Activated CD4-positive, alpha-beta T cell treated with anti-CD3 and anti-CD28 coated beads, Interleukin-2, amount 10 ng/mL, durations not matched to agents 7 days and 5 days (primary cell): ENCODE data around the gene DUSP18. TPM values are rescaled to one million over a fixed set of nuclear protein-coding genes. Genes with fewer than 3 reads are reported as not detected.
A peak's percentile ranks its signal among the peaks of the same experiment; 100 is the strongest.
"Not testable (repeated sequence)": the region's sequence is repeated elsewhere in the genome, so short reads cannot be mapped to it uniquely, and the experiment has no call there.

Experiments
- CTCF ChIA-PET: fragments of 350-600 bp; sonication (Branson Sonifier 250); formaldehyde crosslinking; loops from one replicate; lab custom pipeline; 2021; ENCODE audit warnings: antibody characterized with exemption; lab: Charles Lee
- POLR2A ChIA-PET: fragments of 350-600 bp; sonication (Branson Sonifier 250); formaldehyde crosslinking; loops from one replicate; lab custom pipeline; 2021; ENCODE audit warnings: antibody characterized with exemption; lab: Charles Lee
- DNase-seq: peaks from one replicate; pipeline ENCODE4 v3.0.0-alpha.2; 2020
- H3K27ac Mint-ChIP-seq: one replicate; pipeline ENCODE4 v1.8.0; 2021; ENCODE audit warnings: mild to moderate bottlenecking, moderate library complexity, mixed read lengths
- H3K27me3 Mint-ChIP-seq: one replicate; pipeline ENCODE4 v1.8.0; 2021; ENCODE audit warnings: mixed read lengths
- H3K36me3 Mint-ChIP-seq: one replicate; pipeline ENCODE4 v1.8.0; 2021; ENCODE audit warnings: low read depth, mixed read lengths
- H3K4me1 Mint-ChIP-seq: one replicate; pipeline ENCODE4 v1.8.0; 2021; ENCODE audit warnings: mixed read lengths
- H3K4me3 Mint-ChIP-seq: one replicate; pipeline ENCODE4 v1.8.0; 2021; ENCODE audit warnings: mild to moderate bottlenecking, moderate library complexity, mixed read lengths
- H3K9me3 Mint-ChIP-seq: one replicate; pipeline ENCODE4 v1.8.0; 2021; ENCODE audit warnings: mixed read lengths
- total RNA-seq, 2 experiments: library from RNA; stranded (reverse); gene quantifications; one replicate each; pipeline ENCODE4 v1.2.3, GENCODE V29; 2021

The DUSP18 gene
- total RNA-seq, 2 experiments from 2014 or later = 9.8 to 12.2 TPM

DNA sequence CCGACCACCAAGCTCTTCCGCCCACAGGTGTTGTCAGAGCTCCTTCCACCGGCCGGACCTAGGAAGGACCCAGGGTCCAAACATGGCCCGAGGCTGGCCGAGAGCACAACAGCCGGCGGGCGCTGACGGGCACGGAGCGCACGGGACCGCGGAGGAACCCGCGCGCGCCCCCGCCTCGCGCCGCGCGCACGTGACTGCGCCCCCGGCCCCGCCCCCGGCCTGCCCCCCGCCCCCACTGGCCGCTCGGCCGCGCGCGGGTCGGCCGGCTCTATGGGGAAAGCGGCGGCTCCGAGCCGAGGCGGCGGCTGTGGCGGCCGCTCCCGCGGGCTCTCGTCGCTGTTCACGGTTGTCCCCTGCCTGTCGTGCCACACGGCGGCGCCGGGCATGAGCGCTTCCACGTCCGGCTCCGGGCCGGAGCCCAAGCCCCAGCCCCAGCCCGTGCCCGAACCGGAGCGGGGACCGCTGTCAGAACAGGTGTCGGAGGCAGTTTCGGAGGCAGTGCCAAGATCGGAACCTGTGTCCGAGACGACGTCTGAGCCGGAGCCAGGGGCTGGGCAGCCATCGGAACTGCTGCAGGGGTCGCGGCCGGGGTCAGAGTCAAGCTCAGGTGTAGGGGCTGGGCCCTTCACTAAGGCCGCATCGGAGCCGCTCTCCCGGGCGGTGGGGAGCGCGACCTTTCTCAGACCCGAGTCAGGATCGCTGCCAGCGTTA lies 27.1 kb upstream of the DUSP18 start, which contains the start of gene OSBP2:
Gene OSBP2, plus strand, starts transcription at position 235 of the 711 bp plus-strand sequence. Its CDS starts 36 bp downstream, at position 271.
- H3K36me3 Mint-ChIP-seq = no peaks in the 10 kb centered on the region
- H3K9me3 Mint-ChIP-seq = no peaks in the 10 kb centered on the region
- DNase-seq = peak; percentile 18
- peak within 1 kb of the TSS; percentile 55 for H3K27ac Mint-ChIP-seq
- H3K27me3 Mint-ChIP-seq = peaks cover 16% of the 10 kb centered on the region
- ChIA-PET CTCF (interaction anchor here (1.0 to 1.5 kb wide), 3 partner anchors 16 to 60 kb away, joined by 3 to 4 read pairs (median 3); no protein-coding TSS in a partner anchor), POLR2A (interaction anchor here (0.5 to 0.6 kb wide), 2 partner anchors 10 to 527 kb away, joined by 6 to 7 read pairs; no protein-coding TSS in a partner anchor)
- H3K4me3 Mint-ChIP-seq = peak within 1 kb of the TSS; percentile 76
- peaks cover 18% of the 10 kb centered on the region for H3K4me1 Mint-ChIP-seq

GRCh38 chr22:30694171-30694639 lies 26.5 kb upstream of the DUSP18 start:
- Mint-ChIP-seq H3K36me3 (no peaks in the 10 kb centered on the region), H3K4me3 (peak overlapping the region; percentile 76), H3K9me3 (no peaks in the 10 kb centered on the region), H3K4me1 (peaks cover 19% of the 10 kb centered on the region), H3K27ac (peak overlapping the region; percentile 55), H3K27me3 (peaks cover 16% of the 10 kb centered on the region)
- peak; percentile 56 for DNase-seq
- CTCF ChIA-PET = interaction anchor here (1.0 to 1.4 kb wide), 2 partner anchors 9 to 16 kb away, joined by 3 read pairs; no protein-coding TSS in a partner anchor
- POLR2A ChIA-PET = interaction anchor here (0.5 to 0.6 kb wide), 2 partner anchors 11 to 527 kb away, joined by 6 to 7 read pairs; no protein-coding TSS in a partner anchor

DNA sequence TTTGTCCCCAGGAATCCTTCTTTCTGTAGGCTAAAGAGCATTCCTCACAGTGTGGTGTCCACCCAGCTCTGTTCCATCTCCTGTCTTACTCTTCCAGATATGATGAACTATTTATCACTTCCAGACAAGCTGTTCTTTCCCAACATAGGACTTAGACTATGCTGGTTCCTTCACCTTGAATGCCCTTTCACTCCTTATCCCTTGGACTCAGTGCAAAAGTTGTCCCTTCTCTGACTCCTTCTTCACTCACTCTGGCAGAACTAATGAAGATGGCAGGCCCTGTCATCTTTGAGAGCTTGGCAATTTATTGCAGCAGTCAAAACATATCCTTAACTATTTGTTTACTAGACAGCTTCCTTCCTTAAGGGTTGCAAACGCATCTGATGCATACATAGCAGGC lies 23.5 kb upstream of the DUSP18 start:
- ChIA-PET POLR2A (no interaction called here), CTCF (interaction anchor here (0.8 to 1.2 kb wide), 2 partner anchors 12 to 13 kb away, joined by 3 to 4 read pairs; no protein-coding TSS in a partner anchor)
- Mint-ChIP-seq H3K4me3 (no peak overlapping the region), H3K27me3 (peaks cover 16% of the 10 kb centered on the region), H3K9me3 (no peaks in the 10 kb centered on the region), H3K36me3 (no peaks in the 10 kb centered on the region), H3K4me1 (peaks cover 19% of the 10 kb centered on the region), H3K27ac (no peak overlapping the region)
- DNase-seq = no peak

DNA sequence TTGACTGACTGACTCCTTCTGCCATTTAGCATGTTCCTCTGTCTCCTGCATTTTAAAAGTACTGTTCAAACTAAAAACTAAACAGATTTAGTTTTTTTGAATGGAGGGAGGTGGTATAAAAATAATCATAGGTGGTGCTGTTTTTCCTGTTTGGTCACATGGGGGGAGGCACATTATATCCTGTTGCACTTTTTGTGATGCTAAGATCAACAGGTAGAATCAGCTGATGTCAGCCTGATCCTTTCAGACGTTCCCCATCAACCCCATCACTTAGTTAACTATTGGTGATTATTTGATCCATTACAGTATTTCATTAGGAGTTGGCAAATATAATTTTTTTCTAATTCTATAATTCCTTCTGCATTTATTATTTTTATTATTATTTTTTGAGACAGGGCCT lies 21.9 kb upstream of the DUSP18 start:
- no peak overlapping the region for H3K27ac Mint-ChIP-seq
- no peaks in the 10 kb centered on the region for H3K36me3 Mint-ChIP-seq
- ChIA-PET POLR2A (no interaction called here), CTCF (no interaction called here)
- DNase-seq = no peak
- no peaks in the 10 kb centered on the region for H3K9me3 Mint-ChIP-seq
- peaks cover 13% of the 10 kb centered on the region for H3K4me1 Mint-ChIP-seq
- H3K27me3 Mint-ChIP-seq = peaks cover 6% of the 10 kb centered on the region
- H3K4me3 Mint-ChIP-seq = no peak overlapping the region

DNA sequence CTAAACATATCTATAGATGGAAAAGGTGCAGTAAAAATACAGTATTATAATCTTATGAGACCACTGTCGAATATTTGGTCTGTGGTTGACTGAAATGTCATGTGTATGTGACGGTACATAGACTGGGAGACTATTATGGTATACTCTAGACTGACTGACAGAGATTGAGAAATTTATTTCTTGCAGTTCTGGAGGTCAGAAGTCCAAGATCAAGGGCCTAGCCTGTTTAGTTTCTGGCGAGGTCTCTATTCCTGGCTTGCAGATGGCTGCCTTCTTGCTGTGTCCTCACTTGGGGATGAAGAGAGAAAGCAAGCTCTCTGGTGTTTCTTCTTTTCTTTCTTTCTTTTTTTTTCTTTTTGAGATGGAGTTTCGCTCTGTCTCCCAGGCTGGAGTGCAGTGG lies 19.7 kb upstream of the DUSP18 start:
- no peak overlapping the region for H3K27ac Mint-ChIP-seq
- CTCF ChIA-PET = no interaction called here
- POLR2A ChIA-PET = no interaction called here
- no peak for DNase-seq
- no peaks in the 10 kb centered on the region for H3K9me3 Mint-ChIP-seq
- no peaks in the 10 kb centered on the region for H3K36me3 Mint-ChIP-seq
- H3K4me3 Mint-ChIP-seq = no peak overlapping the region
- peaks cover 2% of the 10 kb centered on the region for H3K4me1 Mint-ChIP-seq
- H3K27me3 Mint-ChIP-seq = no peaks in the 10 kb centered on the region

DNA sequence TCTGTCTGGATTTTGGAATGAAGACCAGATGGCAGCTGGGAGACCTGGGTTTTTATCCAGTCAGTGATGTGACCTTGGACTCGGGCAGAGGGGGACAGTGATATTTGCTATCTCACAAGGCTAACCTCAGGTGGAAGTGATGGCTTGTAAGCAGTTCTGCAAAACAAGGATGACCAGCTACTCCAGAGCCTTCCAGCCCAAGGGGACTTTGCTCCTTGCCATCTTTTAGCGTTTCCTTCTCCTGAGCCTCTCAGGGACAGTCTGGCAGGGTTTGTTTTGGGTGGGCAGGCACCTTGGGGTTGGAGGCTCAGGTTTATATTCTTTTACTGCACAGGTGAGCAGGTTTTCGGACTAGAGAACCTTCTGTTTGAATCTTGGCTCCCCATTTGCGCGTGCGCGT lies 17.5 kb upstream of the DUSP18 start:
- Mint-ChIP-seq H3K9me3 (no peaks in the 10 kb centered on the region), H3K27me3 (no peaks in the 10 kb centered on the region), H3K4me3 (no peak overlapping the region), H3K36me3 (no peaks in the 10 kb centered on the region), H3K27ac (no peak overlapping the region), H3K4me1 (peaks cover 2% of the 10 kb centered on the region)
- CTCF ChIA-PET = interaction anchor here (0.6 to 0.8 kb wide), 3 partner anchors 8 to 26 kb away, joined by 3 to 4 read pairs (median 3); no protein-coding TSS in a partner anchor
- POLR2A ChIA-PET = no interaction called here
- no peak for DNase-seq

GRCh38 chr22:30681831-30682230 lies 14.2 kb upstream of the DUSP18 start:
- H3K27me3 Mint-ChIP-seq = peaks cover 7% of the 10 kb centered on the region
- POLR2A ChIA-PET = interaction anchor here (0.6 kb wide), 1 partner anchor 9 kb away, joined by 3 read pairs; no protein-coding TSS in a partner anchor
- CTCF ChIA-PET = interaction anchor here (1.2 to 1.7 kb wide), 2 partner anchors 21 to 61 kb away, joined by 3 to 4 read pairs; no protein-coding TSS in a partner anchor

DNA sequence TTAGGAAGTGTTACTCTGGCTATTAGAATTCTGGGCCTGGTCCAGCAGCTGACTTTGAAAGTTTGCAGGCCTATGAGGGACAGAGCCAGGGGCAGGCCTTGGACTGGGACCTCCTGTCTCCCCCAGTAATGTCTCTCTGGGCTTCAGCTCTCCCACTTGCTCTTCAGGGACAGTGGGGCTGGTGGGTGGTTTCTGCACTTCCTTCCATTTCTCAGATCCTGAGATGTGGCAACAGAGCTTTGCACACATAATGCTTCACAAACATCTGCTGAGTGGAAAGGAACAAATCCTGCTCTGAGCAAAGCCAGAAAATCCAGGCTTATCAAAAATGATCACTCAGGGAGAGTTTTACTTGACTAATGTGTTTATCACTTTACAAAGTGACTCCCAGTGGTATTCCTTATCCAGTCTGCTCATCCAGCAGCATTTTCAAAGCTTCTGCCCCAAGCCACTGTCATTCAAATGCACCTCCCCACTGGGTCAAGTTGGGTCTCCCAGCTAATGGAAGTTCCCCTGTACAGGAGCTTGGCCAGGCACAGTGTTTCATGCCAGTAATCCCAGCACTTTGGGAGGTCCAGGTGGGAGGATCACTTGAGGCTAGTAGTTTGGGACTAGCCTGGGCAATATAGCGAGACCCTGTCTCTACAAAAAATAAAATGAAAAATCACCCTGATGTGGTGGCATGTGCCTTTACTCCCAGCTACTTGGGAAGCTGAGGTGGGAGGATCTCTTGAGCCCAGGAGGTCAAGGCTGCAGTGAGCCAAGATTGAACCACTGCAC lies 13.5 kb upstream of the DUSP18 start:
- H3K27ac Mint-ChIP-seq = no peak overlapping the region
- ChIA-PET POLR2A (no interaction called here), CTCF (interaction anchor here (1.0 to 1.4 kb wide), 3 partner anchors 32 to 61 kb away, joined by 3 to 4 read pairs (median 3); no protein-coding TSS in a partner anchor)
- H3K4me3 Mint-ChIP-seq = no peak overlapping the region
- H3K4me1 Mint-ChIP-seq = no peaks in the 10 kb centered on the region
- H3K9me3 Mint-ChIP-seq = no peaks in the 10 kb centered on the region
- H3K27me3 Mint-ChIP-seq = peaks cover 7% of the 10 kb centered on the region
- H3K36me3 Mint-ChIP-seq = no peaks in the 10 kb centered on the region
- no peak for DNase-seq

More at GRCh38 chr22:30681831-30682230, 14.2 kb upstream of the DUSP18 start:
- no peaks in the 10 kb centered on the region for H3K36me3 Mint-ChIP-seq
- H3K27ac Mint-ChIP-seq = no peak overlapping the region
- no peaks in the 10 kb centered on the region for H3K4me1 Mint-ChIP-seq
- H3K9me3 Mint-ChIP-seq = no peaks in the 10 kb centered on the region
- DNase-seq = no peak
- H3K4me3 Mint-ChIP-seq = no peak overlapping the region

DNA sequence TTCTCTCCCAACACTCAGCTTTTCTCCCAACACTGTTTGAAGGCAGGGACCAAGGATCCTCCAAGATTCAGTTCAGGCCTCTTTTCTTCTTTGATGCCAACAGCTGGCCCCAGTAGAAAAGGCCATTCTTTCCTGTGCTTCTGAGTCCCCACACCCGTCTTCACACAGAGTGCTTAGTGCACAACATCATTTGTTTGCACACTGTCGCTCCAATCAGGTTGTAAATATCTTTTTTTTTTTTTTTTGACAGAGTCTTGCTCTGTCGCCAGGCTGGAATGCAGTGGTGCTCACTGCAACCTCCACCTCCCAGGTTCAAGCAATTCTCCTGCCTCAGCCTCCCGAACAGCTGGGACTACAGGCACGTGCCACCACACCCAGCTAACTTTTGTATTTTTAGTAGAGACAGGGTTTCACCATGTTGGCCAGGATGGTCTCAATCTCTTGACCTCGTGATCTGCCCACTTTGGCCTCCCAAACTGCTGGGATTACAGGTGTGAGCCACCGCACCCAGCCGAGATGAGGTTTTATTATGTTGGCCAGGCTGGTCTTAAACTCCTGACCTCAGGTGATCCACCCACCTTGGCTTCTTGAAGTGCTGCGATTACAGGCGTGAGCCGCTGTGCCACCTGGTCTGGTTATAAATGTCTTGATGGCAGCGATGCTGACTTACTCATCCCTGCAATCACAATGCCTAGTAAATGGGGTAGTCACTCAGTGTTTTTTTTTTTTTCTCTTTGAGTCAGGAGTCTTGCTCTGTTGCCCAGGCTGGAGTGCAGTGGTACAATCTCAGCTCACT lies 12.4 kb upstream of the DUSP18 start:
- H3K36me3 Mint-ChIP-seq, H3K9me3 Mint-ChIP-seq, H3K27ac Mint-ChIP-seq, DNase-seq, H3K27me3 Mint-ChIP-seq, POLR2A ChIA-PET, H3K4me1 Mint-ChIP-seq, H3K4me3 Mint-ChIP-seq: not testable (repeated sequence)
- CTCF ChIA-PET = interaction anchor here (1.0 to 1.4 kb wide), 3 partner anchors 13 to 47 kb away, joined by 3 to 4 read pairs (median 3); no protein-coding TSS in a partner anchor

- POLR2A ChIA-PET, H3K27ac Mint-ChIP-seq, H3K4me1 Mint-ChIP-seq, H3K9me3 Mint-ChIP-seq, H3K36me3 Mint-ChIP-seq, H3K4me3 Mint-ChIP-seq, H3K27me3 Mint-ChIP-seq, CTCF ChIA-PET, DNase-seq: not testable (repeated sequence)
Observed at GRCh38 chr22:30676565-30676964, 8.9 kb upstream of the DUSP18 start.

- DNase-seq = no peak
- Mint-ChIP-seq H3K27ac (no peak overlapping the region), H3K27me3 (peaks cover 7% of the 10 kb centered on the region), H3K4me3 (no peak overlapping the region), H3K36me3 (no peaks in the 10 kb centered on the region), H3K4me1 (no peaks in the 10 kb centered on the region), H3K9me3 (no peaks in the 10 kb centered on the region)
- POLR2A ChIA-PET = no interaction called here
- CTCF ChIA-PET = no interaction called here
Observed at GRCh38 chr22:30675436-30675835, 7.8 kb upstream of the DUSP18 start.

DNA sequence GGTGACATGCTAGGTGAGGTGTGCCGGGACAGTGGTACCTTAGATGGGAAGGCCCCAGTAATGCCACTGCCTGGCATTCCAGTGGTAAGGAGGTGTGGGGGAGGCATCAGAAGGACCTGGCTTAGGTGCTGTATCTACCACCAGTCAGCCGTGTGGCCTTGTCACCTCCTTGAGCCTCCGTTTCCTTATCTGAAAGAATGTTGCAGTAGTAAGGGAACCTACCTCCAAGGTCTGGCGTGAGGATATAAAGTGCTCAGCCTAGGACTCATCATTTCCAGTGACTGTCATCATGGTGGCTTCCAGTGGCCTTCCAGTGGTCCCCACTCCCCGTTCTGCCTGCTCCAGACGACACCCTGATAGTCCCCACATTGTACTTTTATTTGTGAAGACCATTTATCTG lies 6.8 kb upstream of the DUSP18 start:
- H3K4me1 Mint-ChIP-seq = no peaks in the 10 kb centered on the region
- ChIA-PET POLR2A (no interaction called here), CTCF (no interaction called here)
- no peak overlapping the region for H3K4me3 Mint-ChIP-seq
- no peaks in the 10 kb centered on the region for H3K36me3 Mint-ChIP-seq
- H3K9me3 Mint-ChIP-seq = no peaks in the 10 kb centered on the region
- no peak overlapping the region for H3K27ac Mint-ChIP-seq
- peaks cover 6% of the 10 kb centered on the region for H3K27me3 Mint-ChIP-seq
- DNase-seq = no peak
